Ovary (tissue), 3 donors: ENCODE measurements around the gene KDF1.

Experiments used
- EP300 ChIP-seq: sonication (generic); formaldehyde crosslinking; IDR thresholded peaks from one replicate; pipeline ENCODE4 v1.6.1; 2017; ENCODE audit warnings: antibody characterized with exemption
- POLR2A ChIP-seq: fragments of 450-650 bp; IDR thresholded peaks from one replicate; pipeline ENCODE4 v1.6.1; 2017; ENCODE audit warnings: antibody characterized with exemption, mild to moderate bottlenecking, moderate library complexity
- TF ChIP-seq, protein P1 (sequence below), 3 donors: fragments of 450-650 bp in 2 of 3; fragments of 200-600 bp in 1 of 3; IDR thresholded peaks; one replicate each; pipeline versions ENCODE4 v1.5.1 to v1.8.0; 2016 to 2022; ENCODE audit warnings: antibody characterized with exemption in 3 of 3, mild to moderate bottlenecking in 1 of 3
- donor health status: DM: no; HTN: no; CAD: no.

DNA sequence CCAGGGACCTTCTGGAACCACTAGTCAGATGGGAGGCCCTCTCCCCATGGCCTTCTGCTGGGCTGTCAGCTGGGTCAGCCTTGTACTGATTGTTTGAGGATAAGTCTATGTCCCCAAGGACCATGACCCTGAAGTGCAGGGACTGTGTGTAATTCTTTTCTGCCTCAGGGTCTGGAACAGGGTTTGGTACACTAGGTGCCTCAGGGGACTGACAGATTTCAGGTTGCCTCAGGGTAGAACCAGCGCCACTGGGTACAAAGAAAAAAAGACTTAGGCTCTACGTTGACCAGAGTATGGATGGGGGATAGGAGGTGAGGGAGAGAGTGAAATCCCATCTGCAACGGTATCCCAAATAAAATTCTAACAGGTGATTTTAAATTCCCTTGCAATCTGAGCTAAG is 3.0 kb downstream of the KDF1 start:
- TF ChIP-seq, protein P1, sequence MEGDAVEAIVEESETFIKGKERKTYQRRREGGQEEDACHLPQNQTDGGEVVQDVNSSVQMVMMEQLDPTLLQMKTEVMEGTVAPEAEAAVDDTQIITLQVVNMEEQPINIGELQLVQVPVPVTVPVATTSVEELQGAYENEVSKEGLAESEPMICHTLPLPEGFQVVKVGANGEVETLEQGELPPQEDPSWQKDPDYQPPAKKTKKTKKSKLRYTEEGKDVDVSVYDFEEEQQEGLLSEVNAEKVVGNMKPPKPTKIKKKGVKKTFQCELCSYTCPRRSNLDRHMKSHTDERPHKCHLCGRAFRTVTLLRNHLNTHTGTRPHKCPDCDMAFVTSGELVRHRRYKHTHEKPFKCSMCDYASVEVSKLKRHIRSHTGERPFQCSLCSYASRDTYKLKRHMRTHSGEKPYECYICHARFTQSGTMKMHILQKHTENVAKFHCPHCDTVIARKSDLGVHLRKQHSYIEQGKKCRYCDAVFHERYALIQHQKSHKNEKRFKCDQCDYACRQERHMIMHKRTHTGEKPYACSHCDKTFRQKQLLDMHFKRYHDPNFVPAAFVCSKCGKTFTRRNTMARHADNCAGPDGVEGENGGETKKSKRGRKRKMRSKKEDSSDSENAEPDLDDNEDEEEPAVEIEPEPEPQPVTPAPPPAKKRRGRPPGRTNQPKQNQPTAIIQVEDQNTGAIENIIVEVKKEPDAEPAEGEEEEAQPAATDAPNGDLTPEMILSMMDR (IDR thresholded peaks at IDR 0.05): no peak
- TF ChIP-seq POLR2A (no peak), EP300 (no peak)
